Fibroblast of peridontal ligament (primary cell): Measurements from ENCODE around the gene CCDC116.
"Not testable (repeated sequence)": the region's sequence is repeated elsewhere in the genome, so short reads cannot be mapped to it uniquely, and the experiment has no call there.

Experiments
- DNase-seq: peaks from one replicate; pipeline ENCODE4 v3.0.0-alpha.2; 2010; ENCODE audit errors: extremely low read depth

Gene CCDC116

DNA sequence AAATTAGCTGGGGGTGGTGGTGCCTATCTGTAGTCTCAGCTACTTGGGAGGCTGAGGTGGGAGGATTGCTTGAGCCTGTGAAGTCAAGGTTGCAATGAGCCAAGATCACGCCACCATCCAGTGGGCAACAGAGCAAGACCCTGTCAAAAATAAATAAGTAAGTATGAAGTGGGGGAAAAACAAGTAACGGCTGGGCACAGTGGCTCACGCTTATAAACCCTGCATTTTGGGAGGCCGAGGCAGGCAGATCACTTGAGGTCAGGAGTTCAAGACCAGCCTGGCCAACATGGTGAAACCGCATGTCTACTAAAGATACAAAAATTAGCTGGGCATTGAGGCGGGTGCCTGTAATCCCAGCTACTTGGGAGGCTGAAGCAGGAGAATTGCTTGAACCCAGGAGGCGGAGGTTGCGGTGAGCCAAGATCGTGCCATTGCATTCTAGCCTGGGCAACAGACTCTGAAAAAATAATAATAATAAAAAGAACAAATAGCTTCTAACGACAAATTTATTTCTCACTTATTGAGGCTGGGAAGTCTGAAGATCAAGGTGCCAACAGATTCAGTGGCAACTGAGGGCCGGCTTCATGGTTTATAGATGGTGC is 22.9 kb upstream of the CCDC116 start:
- not testable (repeated sequence) for DNase-seq

DNA sequence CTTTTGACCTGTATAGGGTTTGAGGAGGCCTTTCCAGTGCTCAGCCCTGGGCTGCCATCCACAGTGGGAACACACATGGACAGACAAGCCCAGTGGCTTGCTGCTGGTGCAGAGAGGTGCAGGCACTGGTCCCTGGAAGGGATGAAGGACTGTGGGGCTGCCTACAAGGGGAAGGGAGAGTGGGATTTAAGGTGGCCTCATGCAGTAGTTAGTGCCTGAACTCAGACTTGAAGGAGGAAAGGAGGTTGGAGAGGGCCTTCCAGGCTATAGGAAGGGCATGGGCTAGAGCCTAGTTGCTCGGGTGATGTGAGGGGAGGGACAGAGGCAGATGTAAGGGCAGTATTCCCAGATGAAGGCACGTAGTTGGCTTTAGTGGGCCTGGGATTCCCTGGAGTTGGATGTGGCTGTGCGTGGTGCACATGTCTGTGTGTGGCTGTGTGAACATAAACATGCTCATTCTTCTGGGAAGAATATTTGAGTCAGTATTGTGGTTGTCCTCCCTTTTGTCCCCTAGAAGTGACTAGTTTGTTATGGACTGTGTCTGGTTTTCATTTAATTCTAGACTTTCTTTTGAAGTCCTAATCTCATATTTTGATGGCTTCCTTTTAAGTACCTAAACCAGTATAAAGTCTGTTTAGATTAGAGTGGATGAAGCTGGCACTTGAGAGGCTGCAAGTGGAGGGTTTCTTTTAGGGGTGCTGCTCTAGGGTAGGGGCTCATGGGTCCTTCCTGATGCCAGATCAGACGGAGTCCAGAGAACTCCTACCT is 21.2 kb upstream of the CCDC116 start:
- peak; percentile 7 for DNase-seq

DNA sequence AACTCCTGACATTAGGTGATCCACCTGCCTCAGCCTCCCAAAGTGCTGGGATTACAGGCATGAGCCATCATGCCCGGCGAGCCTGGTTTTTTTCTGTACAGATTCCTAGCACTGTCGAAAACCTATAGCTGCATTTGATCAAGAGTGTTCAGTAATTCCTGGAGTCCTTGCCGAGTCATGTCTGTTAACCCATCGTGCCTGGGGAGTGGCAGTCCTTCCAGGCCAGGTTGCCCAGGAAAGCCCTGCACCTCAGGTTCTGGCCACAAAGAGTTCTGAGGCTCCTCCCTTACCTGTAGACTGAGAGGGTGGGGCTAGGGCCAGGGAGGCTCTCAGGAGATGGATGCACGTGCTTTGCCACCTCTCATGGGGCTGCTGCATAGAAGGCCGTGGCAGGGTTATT is 19.7 kb upstream of the CCDC116 start:
- DNase-seq = no peak

DNA sequence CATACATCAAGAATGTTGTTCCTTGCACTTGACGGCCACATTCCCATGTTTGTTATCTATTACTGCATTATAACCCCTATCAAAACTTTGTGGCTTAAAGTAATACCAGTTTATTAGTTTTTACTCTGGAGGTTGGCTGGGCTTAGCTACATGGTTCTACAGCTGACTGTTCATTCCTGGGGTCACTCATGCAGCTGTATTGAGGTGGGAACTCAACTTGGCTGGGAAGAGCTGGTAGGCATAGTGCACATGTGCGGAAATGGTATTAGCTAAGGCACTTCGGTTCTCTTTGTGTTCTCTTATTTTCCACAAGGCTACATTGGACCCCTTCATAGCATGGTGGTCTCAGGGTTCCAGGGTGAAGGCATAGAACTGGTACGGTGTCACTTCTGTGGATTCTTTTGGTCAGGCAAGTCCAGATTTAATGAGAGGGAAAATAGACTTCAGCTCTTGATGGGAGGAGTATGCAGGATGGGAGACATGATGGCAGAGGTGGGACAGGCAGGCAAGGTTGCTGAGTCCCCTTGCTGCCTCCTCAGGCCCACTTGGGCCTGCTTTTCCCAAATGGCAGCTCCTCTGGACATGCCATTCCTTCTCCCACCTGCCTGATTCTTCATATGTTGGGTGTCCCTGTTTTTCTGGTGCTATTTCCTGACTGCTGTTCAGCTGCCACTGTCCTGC is 18.9 kb upstream of the CCDC116 start:
- no peak for DNase-seq

GRCh38 chr22:21615731-21616130 is 16.8 kb upstream of the CCDC116 start:
- no peak for DNase-seq

DNA sequence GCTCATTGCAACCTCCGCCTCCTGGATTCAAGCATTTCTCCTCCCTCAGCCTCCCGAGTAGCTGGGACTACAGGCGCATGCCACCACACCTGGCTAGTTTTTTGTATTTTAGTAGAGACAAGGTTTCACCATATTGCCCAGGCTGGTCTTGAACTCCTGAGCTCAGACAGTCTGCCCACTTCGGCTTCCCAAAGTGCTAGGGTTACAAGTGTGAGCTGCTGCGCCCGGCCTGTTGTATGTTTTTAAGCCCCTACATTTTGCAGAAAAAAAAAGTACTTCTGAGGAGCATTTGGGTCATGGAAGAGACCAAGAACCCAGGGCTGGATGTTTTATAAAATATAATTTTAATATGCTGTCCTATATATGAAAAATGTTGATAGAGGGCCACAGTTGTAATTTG is 15.2 kb upstream of the CCDC116 start:
- not testable (repeated sequence) for DNase-seq

DNA sequence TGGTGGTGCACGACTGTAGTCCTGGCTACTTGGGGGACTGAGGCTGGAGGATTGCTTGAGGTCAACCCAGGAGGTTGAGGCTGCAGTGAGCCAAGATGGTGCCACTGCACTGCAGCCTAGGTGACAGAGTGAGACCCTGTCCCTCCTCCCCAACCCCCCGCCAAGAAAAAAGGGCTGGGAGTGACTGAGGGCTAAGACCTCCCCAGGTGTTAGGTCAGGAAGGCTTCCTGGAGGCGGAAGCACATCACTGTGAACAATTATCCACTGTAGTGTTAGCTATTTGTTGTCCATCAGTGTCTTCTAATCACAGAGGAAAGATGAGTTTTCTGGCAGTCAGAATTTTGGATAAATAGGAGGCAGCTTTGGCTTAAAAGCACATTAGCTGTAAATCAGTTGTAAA is 11.5 kb upstream of the CCDC116 start:
- no peak for DNase-seq

DNA sequence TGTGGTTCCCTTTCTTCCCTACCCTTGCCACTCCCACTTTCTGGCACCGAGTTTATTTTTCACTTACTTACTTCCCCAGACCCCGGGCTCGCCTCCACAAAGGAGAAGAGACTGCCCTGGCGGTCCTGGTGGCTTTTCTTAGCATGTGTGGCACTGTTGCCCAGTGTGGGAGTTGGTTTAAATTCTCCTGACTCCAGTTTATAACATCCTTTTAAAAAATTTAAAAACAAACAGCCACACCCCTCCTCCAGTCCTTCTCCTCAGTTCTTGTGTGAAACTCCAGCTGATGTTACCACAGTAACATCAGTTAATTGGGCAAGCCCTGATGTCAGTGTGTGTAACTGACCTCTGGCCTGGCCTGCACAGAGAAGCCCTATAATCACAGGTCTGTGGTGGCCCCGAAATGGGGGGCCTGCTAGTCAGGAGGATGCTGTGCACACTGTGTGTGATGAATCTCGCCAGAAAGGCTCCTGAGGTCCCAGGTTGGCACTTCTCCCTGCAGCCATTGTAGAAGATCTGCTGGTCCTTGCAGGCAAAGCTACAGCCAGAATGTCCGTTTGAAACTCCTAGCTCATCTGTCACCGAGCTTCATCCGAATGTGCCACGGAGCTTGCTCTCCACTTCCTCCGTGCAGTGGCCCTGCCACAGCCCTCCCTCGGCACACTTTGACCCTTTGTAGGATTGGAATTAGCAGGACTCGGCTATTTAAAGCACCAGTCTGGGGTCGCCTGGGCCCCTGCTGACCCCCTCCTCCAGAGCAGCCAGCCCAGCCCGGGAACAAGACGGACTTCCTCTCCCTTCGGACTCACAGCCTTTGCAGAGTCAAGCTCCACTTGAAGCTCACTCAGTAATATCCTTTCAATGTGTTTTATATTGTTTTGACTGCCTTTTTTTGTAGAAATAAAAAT is 10.3 kb upstream of the CCDC116 start:
- DNase-seq = peak; percentile 31

DNA sequence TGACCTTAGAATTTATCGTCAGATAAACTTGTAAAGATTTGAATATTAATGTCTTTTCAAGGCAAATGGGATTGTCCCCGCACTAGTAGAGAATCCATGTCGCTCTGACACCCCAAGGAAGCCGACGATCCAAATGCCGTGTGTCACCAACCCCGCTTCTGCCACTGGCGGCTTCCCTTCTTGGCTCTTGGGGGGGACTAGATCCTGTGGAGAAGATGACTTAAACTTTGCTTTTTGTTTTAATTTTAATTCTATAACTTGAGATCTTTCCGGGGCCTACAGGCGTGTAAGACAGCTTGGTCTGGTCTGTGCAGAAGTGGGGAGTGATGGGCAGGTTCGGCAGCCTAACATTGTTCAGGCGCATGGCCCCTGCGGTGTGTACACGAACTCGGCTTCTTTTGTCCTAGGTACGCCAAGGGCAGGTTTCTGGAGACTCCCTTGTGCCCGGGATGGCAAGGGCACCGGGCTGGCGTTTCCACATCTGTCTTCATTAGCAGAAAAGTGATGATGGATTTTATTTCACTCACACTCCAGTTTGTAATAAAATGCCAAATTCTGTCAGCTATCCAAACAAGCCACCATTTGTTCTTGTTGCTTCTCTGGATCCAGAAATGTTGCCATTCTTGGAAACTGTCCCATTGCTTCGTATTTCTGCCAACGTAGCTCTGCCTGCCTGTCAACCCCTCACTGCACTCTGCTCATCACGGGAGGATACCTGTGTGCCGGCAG is 9.5 kb upstream of the CCDC116 start:
- no peak for DNase-seq

GRCh38 chr22:21623648-21623970 is 9.0 kb upstream of the CCDC116 start:
- DNase-seq = no peak

DNA sequence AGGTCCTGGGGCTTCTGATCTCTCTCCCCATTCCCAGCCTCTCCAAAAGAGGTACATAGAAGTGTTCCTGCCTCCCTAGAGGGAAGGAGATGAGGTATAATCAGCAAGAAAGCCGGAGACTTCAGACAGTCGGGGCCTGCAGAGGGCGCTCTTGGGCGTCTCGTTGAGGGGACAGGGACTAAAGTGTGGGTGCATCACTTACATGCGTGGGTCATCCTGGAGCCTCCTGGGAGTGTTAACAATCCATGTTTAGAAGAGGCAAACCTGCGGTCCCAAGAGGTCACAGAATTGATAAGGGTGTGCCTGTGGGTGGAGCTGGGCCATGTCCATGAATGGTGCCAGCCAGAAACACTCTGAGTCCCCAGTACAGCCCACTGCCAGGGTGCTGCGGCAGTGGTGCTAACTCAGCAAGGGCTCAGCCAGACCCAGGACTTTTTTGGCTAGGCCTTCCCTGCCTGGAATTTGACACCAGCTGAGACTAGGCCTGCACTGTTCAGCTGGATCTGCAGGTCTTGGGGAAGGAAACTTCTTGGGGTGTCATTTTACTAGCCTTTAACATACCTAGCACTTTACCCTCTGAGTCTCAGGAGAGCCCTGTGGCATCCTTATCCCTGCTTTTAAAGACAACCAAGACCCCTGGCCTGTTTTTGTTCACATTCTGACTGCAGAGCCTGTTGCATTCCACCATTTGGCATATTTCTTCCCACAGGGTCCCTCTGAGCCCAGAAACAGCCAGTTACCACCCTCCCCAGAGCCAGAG is 8.3 kb upstream of the CCDC116 start:
- peak; percentile 45 for DNase-seq

DNA sequence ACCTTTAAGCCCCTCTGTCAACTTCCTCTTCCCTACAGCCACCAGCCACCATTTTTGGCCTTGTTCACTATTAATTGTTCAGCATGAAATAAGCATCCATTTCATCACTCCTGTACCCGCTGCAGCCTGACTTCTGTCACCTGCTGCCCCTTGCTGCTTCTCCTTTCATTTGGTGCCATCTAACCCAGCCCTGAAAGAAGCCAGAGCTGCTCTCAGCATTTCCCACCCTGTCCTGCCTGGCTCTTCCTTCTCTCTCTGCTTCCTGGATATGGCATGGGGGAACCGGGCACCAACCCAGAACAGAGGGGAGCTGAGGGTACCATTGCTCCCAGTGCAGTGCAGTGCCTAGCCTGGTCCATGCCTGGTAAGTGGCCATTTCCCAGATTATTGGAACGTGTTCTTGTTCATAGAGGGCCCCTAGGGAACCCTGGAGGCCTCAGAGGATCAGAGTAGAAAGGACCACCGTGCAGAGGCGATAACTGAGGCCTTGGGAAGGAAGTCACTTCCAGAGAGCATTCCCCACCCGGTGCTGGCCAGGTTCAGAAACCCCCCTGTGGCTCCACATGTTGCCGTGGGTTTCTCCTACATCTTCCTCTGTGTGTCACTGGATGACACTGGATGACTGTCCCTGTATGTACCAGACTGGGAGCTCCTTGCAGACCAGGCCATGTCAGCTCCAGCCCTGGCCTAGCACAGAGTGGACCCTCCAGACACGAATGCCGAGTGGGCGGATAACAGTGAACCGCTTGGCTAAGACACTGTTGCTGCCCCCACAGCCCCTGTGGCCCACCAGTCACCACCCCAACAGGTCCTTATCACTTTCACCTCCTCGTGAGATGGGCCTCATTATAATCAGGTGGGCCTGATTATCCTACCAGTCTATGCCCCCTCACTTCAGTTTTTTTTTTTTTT is 7.4 kb upstream of the CCDC116 start:
- no peak for DNase-seq

GRCh38 chr22:21626073-21626734 is 6.4 kb upstream of the CCDC116 start:
- DNase-seq = no peak

DNA sequence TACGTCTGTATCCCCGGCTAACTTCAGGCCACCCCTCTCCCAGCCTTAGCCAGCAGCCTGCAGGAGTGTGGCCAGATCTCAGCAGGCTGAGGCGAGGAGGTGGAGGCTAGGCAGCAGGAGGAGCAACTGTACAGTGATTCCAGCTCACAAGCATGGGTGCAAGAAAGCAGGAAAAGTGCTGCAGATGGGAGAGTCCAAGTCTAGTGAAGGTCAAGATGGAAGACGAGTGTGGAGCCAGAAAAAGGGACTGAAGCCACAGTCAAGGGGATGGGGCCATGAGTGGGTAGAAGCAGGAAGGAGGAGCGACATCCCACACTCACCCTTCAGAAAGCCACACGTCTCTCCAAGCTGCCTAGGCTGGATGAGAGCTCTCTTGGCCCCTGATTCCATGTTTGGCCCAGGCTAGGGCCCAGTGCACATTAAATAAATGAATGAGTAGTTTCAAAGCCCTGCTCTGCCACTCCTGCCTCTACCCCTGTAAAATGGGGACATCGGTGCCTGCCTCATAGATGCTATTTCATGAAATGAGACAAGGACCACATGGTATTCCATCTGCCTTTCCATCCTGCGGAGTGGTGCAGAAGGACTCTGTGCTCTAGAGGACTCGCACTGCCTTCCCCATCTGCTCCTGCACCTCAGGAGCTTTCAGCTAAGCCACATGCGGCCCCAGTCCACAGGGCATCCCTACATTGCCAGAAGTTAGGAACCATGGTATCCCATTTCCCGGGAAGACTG is 5.7 kb upstream of the CCDC116 start:
- DNase-seq = no peak

- no peak for DNase-seq
These were observed 3.9 kb upstream of the CCDC116 start for GRCh38 chr22:21628386-21629254.

DNA sequence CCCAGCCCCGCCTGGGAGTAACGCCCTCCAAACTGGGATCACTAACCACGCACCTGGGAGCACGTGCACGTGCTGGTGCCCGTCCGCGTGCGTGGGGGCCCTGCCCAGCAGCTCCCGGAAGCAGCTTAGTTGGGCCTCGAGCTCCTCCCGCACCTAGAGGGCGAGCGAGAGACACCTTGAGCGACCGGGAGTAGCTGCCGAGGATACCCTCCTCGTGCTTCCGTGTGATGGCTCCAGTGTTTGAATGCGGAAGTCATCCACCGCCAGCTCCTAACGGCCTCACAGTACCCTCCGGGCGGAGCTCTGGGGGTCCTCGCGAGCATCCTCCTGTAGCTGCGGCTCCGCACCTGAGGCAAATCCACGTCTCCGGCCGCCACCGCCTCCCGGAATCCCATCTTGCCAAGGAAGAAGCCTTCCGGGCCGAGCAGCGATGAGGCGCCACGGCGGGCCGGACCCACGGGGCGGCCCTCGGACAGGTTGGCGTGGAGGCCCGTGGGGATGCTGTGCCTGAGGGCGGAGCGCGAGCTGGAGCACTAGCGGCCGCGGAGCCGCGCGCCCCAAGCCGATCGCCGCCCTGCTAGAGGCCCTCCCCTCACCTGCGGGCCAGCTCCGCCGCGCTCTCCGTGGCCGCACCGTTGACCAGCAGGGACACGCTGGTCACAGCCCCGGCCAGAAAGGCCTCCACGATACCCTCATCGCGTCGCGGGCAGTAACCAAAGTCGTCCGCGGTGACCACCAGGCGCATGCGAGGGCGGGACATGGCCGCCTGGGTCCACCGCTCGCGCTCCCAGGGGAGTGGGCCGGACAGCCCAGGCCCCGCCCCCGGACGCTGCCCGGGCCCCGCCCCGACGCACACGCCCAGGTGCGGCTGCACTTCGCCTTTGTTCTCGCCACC is 3.1 kb upstream of the CCDC116 start, which contains the start of gene YDJC:
Gene YDJC (minus strand): TSS at position 768 of the 895 bp plus-strand sequence. CDS start 8 bp downstream, at position 760.
- peak; percentile 85 for DNase-seq
